GM12878 (cell line): ENCODE results near the gene ZNF804B. TPM values are rescaled to one million over a fixed set of nuclear protein-coding genes. Genes with fewer than 3 reads are reported as not detected.

Experiments
- ATAC-seq: fragments of 200-7000 bp; cut with Tn5 transposase; 3 replicates; pipeline ENCODE4 v1.9.1; 2020; ENCODE audit warnings: mild to moderate bottlenecking, moderate library complexity
- BruUV-seq: library from RNA; stranded (reverse); fragments of 400-500 nt; replicated peaks from 2 replicates; lab custom pipeline; 2021; lab: Mats Ljungman, UMichigan
- CTCF ChIA-PET: fragments of 300-600 bp; sonication (Branson Sonifier 250); formaldehyde crosslinking; extraction: SDS; loops from one replicate; lab custom pipeline; 2021; ENCODE audit warnings: inconsistent platforms; lab: Yijun Ruan, JAX
- POLR2A ChIA-PET: fragments of 350-600 bp; formaldehyde crosslinking; extraction: SDS; loops from one replicate; lab custom pipeline; 2021; ENCODE audit warnings: inconsistent platforms; lab: Charles Lee
- RAD21 ChIA-PET: fragments of 300-600 bp; sonication (Branson Sonifier 250); formaldehyde crosslinking; loops from one replicate; lab custom pipeline; 2023; ENCODE audit warnings: antibody characterized with exemption; ENCODE audit not compliant: unreplicated experiment; lab: Charles Lee
- SMC1A ChIA-PET: fragments of 300-600 bp; sonication (Branson Sonifier 250); formaldehyde crosslinking; loops from one replicate; lab custom pipeline; 2023; ENCODE audit not compliant: unreplicated experiment, uncharacterized antibody; lab: Charles Lee
- DNase-seq: peaks from one replicate; pipeline ENCODE4 v3.0.0-alpha.2; 2011; ENCODE audit warnings: low read depth, low spot score
- FAIRE-seq: peaks from 3 replicates; lab custom pipeline; 2011; peaks lifted over from hg19 to GRCh38; lab: Jason Lieb, UNC
- H2AFZ ChIP-seq: 2 replicates; pipeline ENCODE4 v1.6.0; 2011; ENCODE audit warnings: low read depth, low read length, control low read depth; ENCODE audit not compliant: control insufficient read depth
- H3K27ac ChIP-seq: 2 replicates; pipeline ENCODE4 v1.5.1; 2011; ENCODE audit warnings: control low read depth; ENCODE audit not compliant: control insufficient read depth, insufficient read depth
- H3K27me3 ChIP-seq, 2 experiments: replicated peaks in 1 of 2; 2 replicates each; pipeline versions ENCODE4 v1.6.0 to v1.6.1; 2011; ENCODE audit warnings: low read length in 1 of 2; ENCODE audit not compliant: control insufficient read depth in 2 of 2, insufficient read depth in 2 of 2
- H3K36me3 ChIP-seq, 2 experiments: 2 replicates each; pipeline ENCODE4 v1.5.1; 2011; ENCODE audit warnings: low read length in 1 of 2; ENCODE audit not compliant: control insufficient read depth in 2 of 2, insufficient read depth in 2 of 2
- H3K4me1 ChIP-seq: 2 replicates; pipeline ENCODE4 v1.6.1; 2011; ENCODE audit warnings: mild to moderate bottlenecking, low read length, moderate library complexity, mixed read lengths; ENCODE audit not compliant: control insufficient read depth, insufficient read depth
- H3K4me2 ChIP-seq: 2 replicates; pipeline ENCODE4 v1.6.0; 2011; ENCODE audit warnings: control low read depth; ENCODE audit not compliant: control insufficient read depth, insufficient read depth
- H3K4me3 ChIP-seq: fragments of 200-600 bp; sonication (generic); 2 replicates; pipeline ENCODE4 v1.5.1; 2016
- H3K79me2 ChIP-seq: 2 replicates; pipeline ENCODE4 v1.6.0; 2011; ENCODE audit warnings: low read length; ENCODE audit not compliant: control insufficient read depth, insufficient read depth
- H3K9ac ChIP-seq: 2 replicates; pipeline ENCODE4 v1.8.0; 2011; ENCODE audit warnings: low read length, control low read depth, mixed read lengths; ENCODE audit not compliant: control insufficient read depth, insufficient read depth
- H3K9me3 ChIP-seq: replicated peaks from 3 replicates; pipeline ENCODE4 v1.5.1; 2011; ENCODE audit warnings: mild to moderate bottlenecking, low read length; ENCODE audit not compliant: control insufficient read depth, insufficient read depth
- H4K20me1 ChIP-seq: 2 replicates; pipeline ENCODE4 v1.6.0; 2011; ENCODE audit not compliant: control insufficient read depth, insufficient read depth
- CHD2 ChIP-seq: IDR thresholded peaks from 2 replicates; pipeline ENCODE4 v1.6.1; 2011; ENCODE audit warnings: low read depth, low read length, improper control_type of control experiment, borderline replicate concordance
- EGR1 ChIP-seq, 2 experiments: IDR thresholded peaks; 1 replicate in 1 of 2; 2 replicates in 1 of 2; pipeline ENCODE4 v1.6.1; 2011 to 2012; ENCODE audit warnings: low read depth in 2 of 2, low read length in 2 of 2, borderline replicate concordance in 1 of 2, mild to moderate bottlenecking in 1 of 2, moderate library complexity in 1 of 2
- EP300 ChIP-seq, 2 experiments: fragments of 150-350 bp in 1 of 2; IDR thresholded peaks; 2 replicates each; pipeline ENCODE4 v1.6.1; 2011 to 2012; ENCODE audit warnings: low read depth in 2 of 2, low read length in 2 of 2, borderline replicate concordance in 1 of 2, improper control_type of control experiment in 1 of 2, inconsistent platforms in 1 of 2; ENCODE audit not compliant: control insufficient read depth in 1 of 2
- FOS ChIP-seq: IDR thresholded peaks from 3 replicates; pipeline ENCODE4 v1.6.1; 2011; ENCODE audit warnings: borderline replicate concordance; ENCODE audit not compliant: insufficient read length; ENCODE audit errors: extremely low read depth
- HDAC2 ChIP-seq: fragments of 200-600 bp; sonication (generic); IDR thresholded peaks from 2 replicates; pipeline ENCODE4 v1.6.1; 2017
- HDGF ChIP-seq: fragments of 450-650 bp; IDR thresholded peaks from 2 replicates; pipeline ENCODE4 v1.6.1; 2016; ENCODE audit warnings: antibody characterized with exemption
- KLF5 ChIP-seq: fragments of 450-650 bp; IDR thresholded peaks from 2 replicates; pipeline ENCODE4 v1.6.1; 2014; ENCODE audit warnings: mild to moderate bottlenecking; ENCODE audit not compliant: partially characterized antibody
- POLR2AphosphoS5 ChIP-seq: IDR thresholded peaks from 2 replicates; pipeline ENCODE4 v1.6.1; 2011; ENCODE audit warnings: mild to moderate bottlenecking, low read length, inconsistent platforms
- POU2F2 ChIP-seq: IDR thresholded peaks from 3 replicates; pipeline ENCODE4 v1.6.1; 2011; ENCODE audit warnings: low read depth, mild to moderate bottlenecking, low read length, borderline replicate concordance
- RBBP5 ChIP-seq: fragments of 200-600 bp; sonication (generic); conservative IDR thresholded peaks from 2 replicates; pipeline ENCODE4 v1.6.1; 2016
- WRNIP1 ChIP-seq: IDR thresholded peaks from 2 replicates; pipeline ENCODE4 v1.6.1; 2011; ENCODE audit warnings: low read depth, low read length, improper control_type of control experiment, borderline replicate concordance
- ZNF622 ChIP-seq: fragments of 450-650 bp; IDR thresholded peaks from 2 replicates; pipeline ENCODE4 v1.6.1; 2017; ENCODE audit warnings: mild to moderate bottlenecking, inconsistent platforms
- in situ Hi-C: fragments of 300-500 bp; cut with MboI; formaldehyde crosslinking; loops from 9 replicates; pipeline ENCODE4 v1.14.3; 2018; ENCODE audit warnings: mixed read lengths
- intact Hi-C: fragments of 100-400 bp; cut with micrococcal nuclease; formaldehyde crosslinking; loops from one replicate; pipeline ENCODE4 v1.14.2; 2022; ENCODE audit not compliant: unreplicated experiment
- polyA plus RNA-seq, 11 experiments: library from polyadenylated mRNA; depleted of rRNA in 4 of 11; unstranded in 6 of 11; stranded (reverse) in 5 of 11; fragments of >200 nt; fragmentation: Nextera tagmentation in 4 of 11; fragmentation: Illumina TruSeq in 1 of 11; extraction: Ambion mirVana in 4 of 11; extraction: Trizol in 1 of 11; gene quantifications; 1 replicate in 1 of 11; 2 replicates in 10 of 11; pipeline versions ENCODE4 v1.2.1 to v1.2.3, GENCODE V29; 2011 to 2016; ENCODE audit warnings: inconsistent platforms in 2 of 11, missing spikeins in 2 of 11, low read depth in 1 of 11
- total RNA-seq, 4 experiments: library from RNA; depleted of rRNA in 3 of 4; stranded (reverse); fragments of >200 nt in 3 of 4; fragmentation: Illumina TruSeq in 1 of 4; extraction: Trizol in 1 of 4; gene quantifications; 2 replicates each; pipeline versions ENCODE4 v1.2.1 to v1.2.3, GENCODE V29; 2013 to 2021
- TF ChIP-seq, protein P1 (sequence below): IDR thresholded peaks from 2 replicates; pipeline ENCODE4 v1.6.1; 2012; ENCODE audit warnings: improper control_type of control experiment, low read depth, low read length; ENCODE audit not compliant: insufficient replicate concordance

Gene ZNF804B
- total and polyA plus RNA-seq, 10 of the 15 experiments (the other 5 are each of a cell fraction or from before 2014, with no cell fraction given) = not detected

DNA sequence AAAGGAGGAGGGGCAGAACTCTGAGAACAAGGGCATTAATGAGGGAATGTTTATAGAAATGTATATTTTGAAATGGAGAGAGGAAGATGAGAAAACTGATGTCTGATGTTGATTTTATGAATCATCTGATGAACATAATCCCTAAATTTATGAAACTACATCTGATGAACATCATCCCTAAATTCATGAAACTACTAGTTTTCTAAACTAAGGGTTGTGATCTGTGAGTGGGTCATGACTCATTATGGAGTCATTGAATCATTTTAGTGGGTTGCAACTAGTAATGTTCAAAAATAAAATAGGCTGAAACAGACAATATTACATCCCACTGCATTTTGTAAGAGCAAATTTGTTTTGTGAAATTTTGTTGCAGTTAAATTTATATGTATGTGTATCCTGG lies 478.7 kb downstream of the ZNF804B start:
- no peaks in the 10 kb centered on the region for H3K9me3 ChIP-seq
- POLR2A ChIA-PET = no interaction called here
- FAIRE-seq = no peak
- no peaks in the 10 kb centered on the region for H4K20me1 ChIP-seq
- no peaks in the 10 kb centered on the region for H3K79me2 ChIP-seq
- H3K4me2 ChIP-seq = no peak overlapping the region
- H3K27ac ChIP-seq = no peak overlapping the region
- RAD21 ChIA-PET = no interaction called here
- intact Hi-C loops (no loop called here), in situ Hi-C loops (no loop called here)
- CTCF ChIA-PET = interaction anchor here (1.6 kb wide), 1 partner anchor 257 kb away, joined by 3 read pairs; no protein-coding TSS in a partner anchor
- no peak for DNase-seq
- no peaks in the 10 kb centered on the region for H3K27me3 ChIP-seq
- BruUV-seq = no TSS peak
- SMC1A ChIA-PET = interaction anchor here (1.2 kb wide), 1 partner anchor 23 kb away, joined by 3 read pairs; no protein-coding TSS in a partner anchor
- H3K36me3 ChIP-seq = no peaks in the 10 kb centered on the region
- H3K4me3 ChIP-seq = no peak overlapping the region
- no peak for ATAC-seq
- no peak for TF ChIP-seq CHD2
- TF ChIP-seq FOS = no peak
- TF ChIP-seq RBBP5 = no peak
- TF ChIP-seq POLR2AphosphoS5 = no peak
- no peak for TF ChIP-seq EP300 (IDR thresholded peaks at IDR 0.05; ENCODE audit: borderline replicate concordance in 1 of 2, control insufficient read depth in 1 of 2, low read depth in 2 of 2, low read length in 2 of 2)
- TF ChIP-seq WRNIP1 = no peak
- TF ChIP-seq POU2F2 = no peak
- no peaks in the 10 kb centered on the region for H3K4me1 ChIP-seq
- H2AFZ ChIP-seq = no peak overlapping the region
- H3K9ac ChIP-seq = no peak overlapping the region

DNA sequence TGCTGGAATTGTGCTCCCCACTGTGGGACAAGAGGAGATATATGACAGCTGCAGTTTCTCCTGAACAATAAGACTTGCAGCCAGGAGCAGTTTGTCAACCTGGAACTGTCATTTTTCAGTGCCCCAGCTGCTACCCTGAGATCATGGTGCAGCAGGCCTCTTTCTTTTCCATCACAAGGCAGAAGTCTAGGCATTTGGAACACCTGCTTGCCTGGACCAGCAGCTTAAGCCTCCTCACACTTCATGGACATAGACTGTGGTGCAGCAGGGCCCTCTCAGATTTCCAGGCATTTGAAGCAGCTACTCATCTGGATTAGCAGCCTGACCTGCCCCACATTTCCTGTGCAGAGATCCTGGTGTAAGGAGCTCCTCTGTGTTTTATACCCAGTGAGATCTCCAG lies 486.7 kb downstream of the ZNF804B start:
- FAIRE-seq = no peak
- H3K27me3 ChIP-seq = no peaks in the 10 kb centered on the region
- no peak overlapping the region for H2AFZ ChIP-seq
- no peak overlapping the region for H3K4me2 ChIP-seq
- no peak for ATAC-seq
- no peak for DNase-seq
- POLR2A ChIA-PET = interaction anchor here (0.6 kb wide), 1 partner anchor 534 kb away, joined by 6 read pairs; no protein-coding TSS in a partner anchor
- SMC1A ChIA-PET = no interaction called here
- no peaks in the 10 kb centered on the region for H3K79me2 ChIP-seq
- H3K9ac ChIP-seq = no peak overlapping the region
- H3K4me1 ChIP-seq = no peaks in the 10 kb centered on the region
- H3K36me3 ChIP-seq = no peaks in the 10 kb centered on the region
- H3K27ac ChIP-seq = no peak overlapping the region
- no TSS peak for BruUV-seq
- RAD21 ChIA-PET = no interaction called here
- CTCF ChIA-PET = no interaction called here
- no peak overlapping the region for H3K4me3 ChIP-seq
- H4K20me1 ChIP-seq = no peaks in the 10 kb centered on the region
- intact Hi-C loops = no loop called here
- no peaks in the 10 kb centered on the region for H3K9me3 ChIP-seq
- in situ Hi-C loops = no loop called here
- TF ChIP-seq KLF5 = no peak
- no peak for TF ChIP-seq ZNF622
- TF ChIP-seq HDAC2 = no peak
- TF ChIP-seq EGR1 (IDR thresholded peaks at IDR 0.05; ENCODE audit: borderline replicate concordance in 1 of 2, low read depth in 2 of 2, low read length in 2 of 2) = no peak
- TF ChIP-seq, protein P1, sequence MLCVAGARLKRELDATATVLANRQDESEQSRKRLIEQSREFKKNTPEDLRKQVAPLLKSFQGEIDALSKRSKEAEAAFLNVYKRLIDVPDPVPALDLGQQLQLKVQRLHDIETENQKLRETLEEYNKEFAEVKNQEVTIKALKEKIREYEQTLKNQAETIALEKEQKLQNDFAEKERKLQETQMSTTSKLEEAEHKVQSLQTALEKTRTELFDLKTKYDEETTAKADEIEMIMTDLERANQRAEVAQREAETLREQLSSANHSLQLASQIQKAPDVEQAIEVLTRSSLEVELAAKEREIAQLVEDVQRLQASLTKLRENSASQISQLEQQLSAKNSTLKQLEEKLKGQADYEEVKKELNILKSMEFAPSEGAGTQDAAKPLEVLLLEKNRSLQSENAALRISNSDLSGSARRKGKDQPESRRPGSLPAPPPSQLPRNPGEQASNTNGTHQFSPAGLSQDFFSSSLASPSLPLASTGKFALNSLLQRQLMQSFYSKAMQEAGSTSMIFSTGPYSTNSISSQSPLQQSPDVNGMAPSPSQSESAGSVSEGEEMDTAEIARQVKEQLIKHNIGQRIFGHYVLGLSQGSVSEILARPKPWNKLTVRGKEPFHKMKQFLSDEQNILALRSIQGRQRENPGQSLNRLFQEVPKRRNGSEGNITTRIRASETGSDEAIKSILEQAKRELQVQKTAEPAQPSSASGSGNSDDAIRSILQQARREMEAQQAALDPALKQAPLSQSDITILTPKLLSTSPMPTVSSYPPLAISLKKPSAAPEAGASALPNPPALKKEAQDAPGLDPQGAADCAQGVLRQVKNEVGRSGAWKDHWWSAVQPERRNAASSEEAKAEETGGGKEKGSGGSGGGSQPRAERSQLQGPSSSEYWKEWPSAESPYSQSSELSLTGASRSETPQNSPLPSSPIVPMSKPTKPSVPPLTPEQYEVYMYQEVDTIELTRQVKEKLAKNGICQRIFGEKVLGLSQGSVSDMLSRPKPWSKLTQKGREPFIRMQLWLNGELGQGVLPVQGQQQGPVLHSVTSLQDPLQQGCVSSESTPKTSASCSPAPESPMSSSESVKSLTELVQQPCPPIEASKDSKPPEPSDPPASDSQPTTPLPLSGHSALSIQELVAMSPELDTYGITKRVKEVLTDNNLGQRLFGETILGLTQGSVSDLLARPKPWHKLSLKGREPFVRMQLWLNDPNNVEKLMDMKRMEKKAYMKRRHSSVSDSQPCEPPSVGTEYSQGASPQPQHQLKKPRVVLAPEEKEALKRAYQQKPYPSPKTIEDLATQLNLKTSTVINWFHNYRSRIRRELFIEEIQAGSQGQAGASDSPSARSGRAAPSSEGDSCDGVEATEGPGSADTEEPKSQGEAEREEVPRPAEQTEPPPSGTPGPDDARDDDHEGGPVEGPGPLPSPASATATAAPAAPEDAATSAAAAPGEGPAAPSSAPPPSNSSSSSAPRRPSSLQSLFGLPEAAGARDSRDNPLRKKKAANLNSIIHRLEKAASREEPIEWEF = no peak
- no peak for TF ChIP-seq HDGF
